Activated CD4-positive, alpha-beta T cell treated with anti-CD3 and anti-CD28 coated beads, Interleukin-2, amount 50 U/mL, for 24 hours (primary cell): ENCODE data around the gene ZNF214.

Experiments
- DNase-seq, 2 donors: peaks; one replicate each; pipeline ENCODE4 v3.0.0-alpha.2; 2020; ENCODE audit warnings: low read depth in 1 of 2, low spot score in 1 of 2

ZNF214 gene

GRCh38 chr11:7020183-7020917, at the start of gene ZNF214, which contains the start of gene NLRP14:
ZNF214 (minus strand) TSS chr11:7020346; CDS start chr11:7002835, 17,511 bp downstream.
NLRP14 (plus strand) TSS chr11:7020479; CDS start chr11:7038587, 18,108 bp downstream.
- DNase-seq: no peak

GRCh38 chr11:7062534-7062933, 42.4 kb upstream of the ZNF214 start:
- DNase-seq: no peak

GRCh38 chr11:7060868-7061267, 40.7 kb upstream of the ZNF214 start:
- DNase-seq: no peak

- DNase-seq: no peak
These were observed 37.5 kb upstream of the ZNF214 start for GRCh38 chr11:7057641-7058040.

- no peak for DNase-seq
These were observed 36.8 kb upstream of the ZNF214 start for GRCh38 chr11:7056828-7057513.

- DNase-seq: no peak
These were observed 30.0 kb upstream of the ZNF214 start for GRCh38 chr11:7050191-7050590.

GRCh38 chr11:7046474-7047175, 26.5 kb upstream of the ZNF214 start:
- DNase-seq: no peak

- DNase-seq: no peak
These were observed 13.9 kb upstream of the ZNF214 start for GRCh38 chr11:7034019-7034418.

- DNase-seq: no peak
These were observed 12.5 kb upstream of the ZNF214 start for GRCh38 chr11:7032692-7033091.

- DNase-seq: no peak
These were observed 11.3 kb upstream of the ZNF214 start for GRCh38 chr11:7031471-7031871.

- DNase-seq: no peak
These were observed 10.7 kb upstream of the ZNF214 start for GRCh38 chr11:7030836-7031235.

- DNase-seq: no peak
These were observed 8.0 kb upstream of the ZNF214 start for GRCh38 chr11:7028141-7028540.

GRCh38 chr11:7021318-7021717, 1.2 kb upstream of the ZNF214 start:
- DNase-seq: no peak

GRCh38 chr11:7019500-7020182, 505 bp downstream of the ZNF214 start:
- DNase-seq: no peak

- DNase-seq: no peak
These were observed 4.1 kb downstream of the ZNF214 start for GRCh38 chr11:7016011-7016410.

GRCh38 chr11:7014118-7014517, 6.0 kb downstream of the ZNF214 start:
- no peak for DNase-seq

- no peak for DNase-seq
These were observed 15.7 kb downstream of the ZNF214 start for GRCh38 chr11:7004482-7004881.

GRCh38 chr11:6995703-6996102, 24.4 kb downstream of the ZNF214 start:
- DNase-seq: no peak

GRCh38 chr11:6992457-6993417, 27.4 kb downstream of the ZNF214 start:
- DNase-seq: no peak

GRCh38 chr11:6992026-6992425, 28.1 kb downstream of the ZNF214 start:
- no peak for DNase-seq
